HG03460 (cell line): ENCODE results near the gene HAUS6.
"Not testable (repeated sequence)": the region's sequence is repeated elsewhere in the genome, so short reads cannot be mapped to it uniquely, and the experiment has no call there.

Source experiments
- ATAC-seq: cut with Tn5 transposase; IDR thresholded peaks from one replicate; pipeline ENCODE4 v1.9.1; 2021; ENCODE audit not compliant: unreplicated experiment

HAUS6 gene

DNA sequence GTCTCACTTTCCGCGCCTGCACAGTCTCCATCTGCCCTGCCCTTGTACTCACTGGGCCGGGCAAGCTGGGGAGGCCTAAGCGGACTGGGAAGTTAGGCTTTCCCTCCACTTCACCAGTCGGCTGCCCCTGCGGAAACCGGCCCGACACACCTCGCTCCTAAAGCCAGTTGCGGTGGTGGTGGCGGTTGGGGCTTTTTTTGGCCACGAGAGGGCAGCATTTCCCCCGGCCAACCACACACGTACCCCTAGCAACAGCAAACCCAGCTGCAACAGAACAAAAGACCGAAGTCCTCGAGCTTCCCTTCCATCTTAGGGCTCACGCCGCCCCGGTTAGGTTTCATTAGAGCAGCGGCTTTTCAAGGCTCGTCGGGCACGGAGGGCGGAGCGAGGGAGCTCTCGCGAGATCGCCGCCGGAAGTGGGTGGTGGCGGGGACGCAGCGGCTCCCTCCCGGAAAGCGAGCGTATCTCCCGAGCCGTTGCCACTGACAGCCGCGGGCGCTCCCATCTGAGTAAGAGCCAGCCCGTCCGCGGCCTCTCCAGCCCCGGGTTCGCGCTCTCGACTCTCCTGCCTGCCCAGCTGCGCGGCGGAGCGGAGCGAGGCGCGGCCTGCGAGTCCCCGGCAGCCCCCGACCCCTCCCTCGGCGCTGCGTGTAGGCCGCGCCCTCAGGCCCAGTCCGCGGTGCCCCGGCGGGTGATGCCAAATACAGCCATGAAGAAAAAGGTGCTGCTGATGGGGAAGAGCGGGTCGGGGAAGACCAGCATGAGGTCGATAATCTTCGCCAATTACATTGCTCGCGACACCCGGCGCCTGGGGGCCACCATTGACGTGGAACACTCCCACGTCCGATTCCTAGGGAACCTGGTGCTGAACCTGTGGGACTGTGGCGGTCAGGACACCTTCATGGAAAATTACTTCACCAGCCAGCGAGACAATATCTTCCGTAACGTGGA, 53.5 kb downstream of the HAUS6 start, which contains the start of gene RRAGA:
Gene RRAGA (plus strand): TSS at position 462 of the 951 bp plus-strand sequence. CDS start 233 bp downstream, at position 695.
- ATAC-seq, result peak; percentile 91

- no peak for ATAC-seq
These were observed 66.1 kb downstream of the HAUS6 start for GRCh38 chr9:19036611-19037010.

GRCh38 chr9:19033015-19033414, 69.7 kb downstream of the HAUS6 start, which contains the start of gene SAXO1:
Gene SAXO1, minus strand, starts transcription at chr9:19033209. Its CDS starts 301 bp downstream, at chr9:19032908.
- ATAC-seq, result no peak

GRCh38 chr9:19032406-19032805, 70.3 kb downstream of the HAUS6 start:
- ATAC-seq, result no peak

DNA sequence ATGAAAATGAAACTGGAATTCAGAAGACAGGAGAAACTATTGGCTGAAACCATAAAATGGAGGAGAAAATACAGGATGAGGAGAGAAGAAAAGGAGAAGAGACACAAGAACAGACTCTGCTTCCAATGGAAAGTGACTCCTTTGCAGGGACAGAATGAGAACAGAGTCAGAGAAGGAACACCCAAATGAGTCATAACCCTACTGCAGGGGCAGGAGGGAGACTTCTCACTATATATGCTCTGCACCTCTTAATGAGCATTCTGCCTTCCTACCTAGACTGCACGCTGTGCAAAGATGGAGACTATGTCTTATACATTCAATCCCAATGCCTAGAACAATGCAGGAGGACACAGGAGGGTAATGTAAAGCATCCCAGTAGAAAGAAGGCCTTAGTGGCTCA, 71.8 kb downstream of the HAUS6 start:
- no peak for ATAC-seq

- peak; percentile 64 for ATAC-seq
These were observed 73.8 kb downstream of the HAUS6 start for GRCh38 chr9:19028835-19029451.

GRCh38 chr9:19027825-19028224, 74.9 kb downstream of the HAUS6 start:
- no peak for ATAC-seq

GRCh38 chr9:19026375-19026774, 76.3 kb downstream of the HAUS6 start:
- no peak for ATAC-seq

- ATAC-seq, result no peak
These were observed 79.6 kb downstream of the HAUS6 start for GRCh38 chr9:19023078-19023477.

- ATAC-seq, result no peak
These were observed 80.5 kb downstream of the HAUS6 start for GRCh38 chr9:19022206-19022605.

DNA sequence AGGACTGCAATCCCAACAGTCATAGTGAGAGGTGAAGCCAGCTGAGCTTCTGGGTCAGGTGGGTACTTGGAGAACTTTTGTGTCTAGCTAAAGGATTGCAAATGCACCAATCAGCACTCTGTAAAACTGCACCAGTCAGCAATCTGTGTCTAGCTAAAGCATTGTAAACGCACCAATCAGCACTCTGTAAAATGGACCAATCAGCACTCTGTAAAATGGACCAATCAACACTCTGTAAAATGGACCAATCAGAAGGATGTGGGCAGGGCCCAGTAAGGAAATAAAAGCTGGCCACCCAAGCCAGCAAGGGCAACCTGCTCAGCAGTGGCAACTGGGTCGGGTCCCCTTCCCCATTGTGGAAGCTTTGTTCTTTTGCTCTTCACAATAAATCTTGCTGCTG, 81.1 kb downstream of the HAUS6 start:
- not testable (repeated sequence) for ATAC-seq

DNA sequence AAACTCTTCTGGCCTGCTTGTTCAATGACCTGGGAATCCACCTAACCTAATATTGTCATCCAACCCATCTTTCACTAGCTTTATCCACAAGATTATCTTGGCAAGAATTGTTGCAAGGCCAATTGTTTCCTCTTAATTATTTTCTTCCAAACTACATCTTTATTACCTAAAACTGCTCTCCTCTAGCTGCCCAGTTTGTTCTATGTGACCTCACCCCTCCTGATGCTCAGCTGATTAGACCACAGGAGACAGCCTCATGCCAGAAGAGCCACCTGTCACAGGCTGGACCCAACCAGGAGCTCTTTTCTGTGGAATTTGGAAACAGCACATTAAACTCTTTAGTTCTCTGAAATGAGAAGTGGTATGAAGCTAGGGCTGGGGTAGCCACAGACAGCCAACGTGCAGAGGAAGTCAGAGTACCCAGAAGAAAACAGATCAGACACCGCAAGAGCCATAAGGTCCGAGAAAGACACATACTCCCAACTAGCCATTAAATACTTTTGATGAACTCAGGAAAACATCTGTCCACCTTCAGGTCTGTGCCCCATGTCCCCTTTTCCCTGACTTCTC, 81.7 kb downstream of the HAUS6 start:
- ATAC-seq, result no peak

DNA sequence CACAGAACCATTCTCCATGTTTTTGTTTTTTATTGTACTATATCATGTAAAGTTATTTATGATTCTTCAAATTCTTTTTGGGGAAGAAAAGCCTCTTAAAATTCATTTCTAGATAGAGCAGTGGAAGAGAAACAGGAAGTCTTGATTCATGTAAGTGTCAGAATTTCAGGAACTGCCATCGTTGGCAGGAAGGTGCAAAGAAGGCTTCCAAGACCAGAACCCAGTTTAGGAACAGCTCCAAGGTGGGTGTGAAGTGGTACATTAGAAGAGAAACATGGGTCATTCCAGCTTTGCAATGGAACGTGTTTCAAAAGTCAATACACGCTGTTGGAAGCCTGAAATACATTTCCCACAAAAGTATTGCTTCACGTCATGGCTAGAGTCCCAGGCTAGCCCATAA, 84.5 kb downstream of the HAUS6 start:
- ATAC-seq, result no peak

DNA sequence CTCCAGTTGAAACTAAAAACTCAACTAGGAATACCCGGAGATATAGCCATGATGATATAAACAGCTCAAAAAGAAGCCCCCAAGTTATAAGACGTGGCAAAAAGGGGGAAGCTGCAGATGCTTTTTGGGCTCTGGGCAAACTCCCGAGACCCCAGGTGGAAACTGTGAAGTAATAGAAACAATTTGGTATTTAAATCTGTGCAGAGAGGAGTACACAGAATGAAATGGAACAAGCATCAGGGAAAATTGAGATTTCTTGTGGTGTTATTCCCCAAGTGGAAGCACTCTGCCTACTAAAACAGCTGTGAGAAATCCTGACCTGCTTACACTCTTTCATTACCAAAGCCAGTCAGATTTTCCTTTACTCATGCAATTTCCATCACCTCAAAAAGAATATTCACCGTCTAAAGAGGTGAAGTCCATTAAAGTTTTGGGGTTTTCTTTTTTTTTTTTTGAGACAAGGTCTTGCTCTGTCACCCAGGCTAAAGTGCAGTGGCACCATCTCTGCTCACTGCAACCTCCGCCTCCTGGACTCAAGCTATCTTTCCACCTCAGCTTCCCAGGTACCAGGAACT, 93.2 kb downstream of the HAUS6 start:
- no peak for ATAC-seq
